GM20431 (cell line): ENCODE data around the gene RPN1.

Source experiments
- in situ Hi-C: fragments of 300-500 bp; cut with MseI, MboI; formaldehyde crosslinking; loops from one replicate; pipeline ENCODE4 v1.15.0; 2020; ENCODE audit warnings: low sequenced_read_pairs; ENCODE audit not compliant: unreplicated experiment

Gene RPN1

GRCh38 chr3:128613083-128613829 is 37.4 kb downstream of the RPN1 start:
- in situ Hi-C loops: no loop called here

GRCh38 chr3:128610451-128611070 is 40.1 kb downstream of the RPN1 start:
- in situ Hi-C loops: no loop called here

- in situ Hi-C loops: no loop called here
These were observed 41.3 kb downstream of the RPN1 start for GRCh38 chr3:128609294-128609693.

DNA sequence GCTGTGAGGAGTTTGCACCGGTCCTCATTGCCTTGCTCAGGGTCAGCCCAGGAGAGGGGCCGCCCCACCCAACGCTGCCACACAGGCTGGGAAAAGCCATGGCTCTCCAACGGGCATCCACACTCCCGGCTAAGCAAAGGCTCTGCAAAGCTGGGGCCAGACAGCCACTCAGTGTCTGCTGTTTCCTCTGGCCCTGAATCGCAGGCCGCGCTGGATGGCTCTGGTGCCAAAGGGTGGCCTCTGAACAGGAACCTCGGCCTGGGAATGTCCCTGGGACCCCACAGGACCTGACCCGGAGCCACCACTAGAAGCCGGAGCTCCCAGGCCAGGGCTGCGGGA is 42.9 kb downstream of the RPN1 start:
- in situ Hi-C loops: no loop called here

DNA sequence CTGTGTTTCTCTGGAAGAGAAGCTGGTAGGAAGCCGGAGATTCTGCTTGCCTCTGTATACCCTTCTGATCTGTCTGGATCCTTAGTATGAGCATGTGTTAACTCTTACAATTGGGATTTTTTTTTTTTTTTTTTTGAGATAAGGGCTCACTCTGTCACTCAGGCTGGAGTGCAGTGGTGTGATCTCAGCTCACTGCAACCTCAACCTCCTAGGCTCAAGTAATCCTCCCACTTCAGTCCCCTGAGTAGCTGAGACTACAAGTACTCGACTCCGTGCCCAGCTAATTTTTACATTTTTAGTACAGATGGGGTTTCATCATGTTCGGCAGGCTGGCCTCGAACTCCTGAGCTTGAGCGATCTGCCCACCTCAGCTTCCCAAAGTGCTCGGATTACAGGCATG is 44.5 kb downstream of the RPN1 start:
- in situ Hi-C loops: no loop called here

DNA sequence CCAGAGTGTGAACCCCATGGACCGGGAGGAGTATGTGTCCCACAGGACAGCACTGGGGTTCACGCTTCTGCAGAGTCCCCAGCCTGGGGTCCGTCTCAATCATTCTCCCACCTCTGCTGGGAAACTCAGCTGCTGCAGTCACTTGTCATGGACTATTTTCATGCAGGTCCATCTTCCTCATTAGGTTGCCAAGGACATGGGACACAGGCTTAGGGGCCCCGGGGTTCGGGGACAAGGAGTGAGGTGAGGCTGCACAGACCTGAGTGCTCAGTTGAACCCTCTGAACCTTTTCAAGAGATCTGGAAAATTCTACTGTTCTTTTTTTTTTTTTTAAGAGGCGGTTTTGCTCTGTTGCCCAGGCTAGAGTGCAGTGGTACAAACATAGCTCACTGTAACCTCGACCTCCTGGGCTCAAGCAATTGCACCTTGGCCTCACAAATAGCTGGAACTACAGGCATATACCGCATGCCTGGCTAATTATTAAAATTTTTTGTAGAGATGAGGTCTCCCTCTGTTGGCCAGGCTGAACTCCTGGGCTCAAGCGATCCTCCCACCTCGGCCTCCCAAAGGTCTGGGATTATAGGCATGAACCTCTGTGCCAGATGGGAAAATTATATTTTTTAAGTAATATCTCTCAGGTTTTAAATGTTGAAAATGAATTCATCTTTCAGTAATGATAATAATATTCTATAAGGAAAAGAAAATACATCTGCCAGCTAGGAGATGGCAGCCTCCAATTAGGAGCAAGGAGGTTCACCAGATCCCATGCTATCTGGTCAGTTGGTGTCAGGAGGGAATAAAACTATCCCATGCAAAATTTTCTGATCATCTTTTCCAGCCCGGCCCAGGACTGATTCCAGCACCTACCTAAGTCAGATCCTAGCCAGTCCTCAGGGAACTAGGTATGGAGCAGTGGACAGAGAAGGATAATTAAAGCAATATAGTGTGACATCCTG is 45.2 kb downstream of the RPN1 start:
- in situ Hi-C loops: no loop called here

GRCh38 chr3:128603811-128604775 is 46.5 kb downstream of the RPN1 start:
- in situ Hi-C loops: no loop called here

DNA sequence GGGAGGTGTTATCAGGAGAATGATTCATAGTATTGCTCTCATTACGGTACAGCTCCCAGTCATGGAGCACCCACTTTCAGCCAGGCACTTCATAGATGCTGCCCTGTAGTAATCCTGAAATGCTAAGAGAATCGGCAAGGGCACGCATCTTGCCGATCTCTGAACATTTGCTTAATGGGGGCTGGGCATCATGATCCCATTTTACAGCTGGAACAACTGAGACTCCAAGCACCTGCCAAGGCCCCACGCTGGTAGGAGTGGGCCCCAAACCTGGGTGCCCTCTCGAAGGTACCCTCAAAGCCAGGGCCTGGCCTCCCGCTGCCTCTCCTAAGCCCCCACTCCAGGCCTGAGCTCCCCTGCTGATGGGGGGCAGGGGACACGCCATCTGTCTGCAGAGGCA is 47.3 kb downstream of the RPN1 start:
- in situ Hi-C loops: no loop called here

- in situ Hi-C loops: loop anchor here (25.0 kb wide), 1 partner anchor 162 kb away; no protein-coding TSS in a partner anchor
These were observed 51.5 kb downstream of the RPN1 start for GRCh38 chr3:128598884-128599664.

GRCh38 chr3:128597900-128598299 is 52.7 kb downstream of the RPN1 start:
- in situ Hi-C loops: loop anchor here (25.0 kb wide), 1 partner anchor 161 kb away; no protein-coding TSS in a partner anchor

- in situ Hi-C loops: loop anchor here (25.0 kb wide), 1 partner anchor 156 kb away; no protein-coding TSS in a partner anchor
These were observed 57.8 kb downstream of the RPN1 start for GRCh38 chr3:128592864-128593263.

DNA sequence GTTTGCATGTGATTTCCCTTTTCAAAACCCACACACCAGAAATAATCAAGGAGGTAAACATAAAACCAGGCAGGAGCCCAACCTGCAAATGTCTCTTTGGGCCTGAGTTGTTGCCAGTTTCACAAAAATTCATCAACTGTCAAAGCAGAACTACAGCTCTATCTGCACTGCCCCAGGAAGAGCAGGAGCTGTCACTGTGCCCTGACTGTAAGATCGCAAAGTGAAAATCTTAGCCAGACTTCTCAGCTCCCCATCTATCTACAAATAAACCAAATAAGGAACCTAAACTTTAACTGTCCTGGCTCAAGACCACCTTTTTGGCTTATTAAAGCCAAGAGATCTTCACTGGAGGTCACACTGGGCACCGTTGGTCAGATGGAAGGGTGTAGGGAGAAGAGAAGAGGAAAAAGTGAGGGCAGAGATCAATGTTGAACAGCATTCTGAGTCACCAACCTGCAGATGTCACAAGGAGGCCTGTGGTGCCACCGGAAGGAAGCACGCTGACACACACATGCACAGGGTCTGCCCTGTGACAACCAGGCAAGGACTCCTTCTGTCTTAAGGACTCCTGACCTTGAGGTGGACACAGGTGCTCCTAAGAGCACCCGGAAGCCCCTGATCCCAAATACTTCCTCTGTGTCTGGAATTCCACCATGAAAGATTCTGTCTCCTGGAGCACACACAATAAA is 58.7 kb downstream of the RPN1 start:
- in situ Hi-C loops: loop anchor here (25.0 kb wide), 1 partner anchor 155 kb away; no protein-coding TSS in a partner anchor

DNA sequence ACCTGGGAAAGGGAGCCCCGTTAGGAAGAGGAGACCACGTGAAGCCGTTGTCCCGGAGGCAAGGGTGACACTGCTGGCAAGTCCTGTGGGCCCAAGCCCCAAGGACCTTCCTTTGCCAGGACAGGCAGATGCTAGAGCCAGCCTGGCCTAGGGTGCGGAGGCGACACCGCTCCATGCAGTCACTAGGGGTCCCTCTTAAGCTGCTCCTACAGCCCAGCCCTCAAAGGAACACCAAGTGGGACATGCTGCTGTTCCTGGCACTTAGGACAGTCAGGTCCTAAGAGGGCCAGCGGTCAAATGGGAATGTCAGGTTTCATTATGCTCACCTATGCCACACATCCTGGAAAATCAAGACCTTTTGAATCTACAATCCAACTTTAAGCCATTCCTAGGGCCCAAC is 59.7 kb downstream of the RPN1 start:
- in situ Hi-C loops: loop anchor here (25.0 kb wide), 1 partner anchor 154 kb away; no protein-coding TSS in a partner anchor

- in situ Hi-C loops: loop anchor here (25.0 kb wide), 1 partner anchor 153 kb away; no protein-coding TSS in a partner anchor
These were observed 60.6 kb downstream of the RPN1 start for GRCh38 chr3:128589985-128590384.

DNA sequence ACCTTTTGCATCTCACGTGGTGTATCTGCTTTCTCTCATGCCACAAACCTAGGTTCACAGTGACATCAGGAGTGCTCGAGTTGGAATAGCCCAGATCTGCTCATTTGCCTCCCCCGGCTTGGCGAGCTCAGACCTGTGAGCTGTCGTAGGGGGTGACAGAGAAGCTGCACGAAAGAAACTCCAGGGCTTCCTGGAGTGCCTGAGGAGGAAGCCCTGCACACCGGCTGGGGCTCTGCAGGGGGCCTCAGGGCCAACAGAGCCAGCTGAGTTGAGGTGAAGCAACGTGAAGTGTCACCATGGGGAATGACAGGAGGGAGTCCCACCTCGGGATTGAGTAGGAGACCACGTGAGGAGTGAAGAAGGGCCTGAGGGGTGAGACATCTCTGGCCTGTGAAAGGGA is 62.5 kb downstream of the RPN1 start:
- in situ Hi-C loops: loop anchor here (25.0 kb wide), 1 partner anchor 151 kb away; no protein-coding TSS in a partner anchor

DNA sequence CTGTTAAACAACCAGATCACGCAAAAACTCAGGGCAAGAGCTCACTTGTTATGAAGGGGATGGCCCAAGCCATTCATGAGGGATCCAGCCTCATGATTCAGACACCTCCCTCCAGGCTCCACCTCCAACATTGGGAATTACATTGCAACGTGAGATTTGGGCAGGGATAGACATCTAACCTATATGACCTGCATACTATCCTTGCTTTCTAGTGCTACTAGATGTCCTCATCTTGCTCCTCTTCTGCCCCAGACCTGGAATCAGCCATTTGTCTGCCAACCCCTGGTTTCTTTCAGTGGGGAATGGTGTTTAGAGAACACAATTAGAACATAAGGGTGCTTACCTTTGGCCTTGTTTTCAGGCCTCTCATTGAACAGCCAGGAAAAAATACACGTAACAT is 63.2 kb downstream of the RPN1 start:
- in situ Hi-C loops: loop anchor here (25.0 kb wide), 1 partner anchor 150 kb away; no protein-coding TSS in a partner anchor

DNA sequence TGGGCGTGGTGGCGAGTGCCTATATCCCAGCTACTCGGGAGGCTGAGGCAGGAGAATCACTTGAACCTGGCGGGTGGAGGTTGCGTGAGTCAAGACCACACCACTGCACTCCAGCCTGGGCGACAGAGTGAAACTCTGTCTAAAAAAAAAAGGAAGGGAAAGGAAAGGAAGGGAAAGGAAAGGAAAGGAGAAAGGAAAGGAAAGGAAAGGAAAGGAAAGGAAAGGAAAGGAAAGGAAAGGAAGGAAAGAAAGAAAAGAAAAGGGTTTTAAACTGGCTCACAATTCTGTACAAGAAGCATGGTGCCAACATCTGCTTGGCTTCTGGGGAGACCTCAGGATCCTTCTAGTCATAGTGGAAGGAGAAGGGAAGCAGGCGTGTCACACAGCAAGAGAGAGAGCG is 63.7 kb downstream of the RPN1 start:
- in situ Hi-C loops: loop anchor here (25.0 kb wide), 1 partner anchor 150 kb away; no protein-coding TSS in a partner anchor

- in situ Hi-C loops: loop anchor here (25.0 kb wide), 1 partner anchor 149 kb away; no protein-coding TSS in a partner anchor
These were observed 64.2 kb downstream of the RPN1 start for GRCh38 chr3:128586391-128586790.
